DND-41 (cell line): ENCODE data around the gene TCEA2.

Source experiments
- CTCF ChIP-seq: IDR thresholded peaks from 2 replicates; pipeline ENCODE4 v1.5.1; 2012; ENCODE audit warnings: borderline replicate concordance, low read length, moderate library complexity, mild to moderate bottlenecking; ENCODE audit not compliant: poor library complexity, severe bottlenecking; ENCODE audit errors: extremely low read depth
- EZH2 ChIP-seq: IDR thresholded peaks from 3 replicates; pipeline ENCODE4 v1.6.1; 2012; ENCODE audit warnings: borderline replicate concordance, low read depth, mild to moderate bottlenecking, moderate library complexity, low read length, inconsistent platforms; ENCODE audit not compliant: severe bottlenecking

GRCh38 chr20:64098471-64099013 is 35.5 kb downstream of the TCEA2 start:
- TF ChIP-seq CTCF (no peak), EZH2 (no peak)
